ENCODE results near the gene SMOC1.

Gene SMOC1

GRCh38 chr14:69852531-69853321 lies 26.5 kb upstream of the SMOC1 start:
- H3K27ac Mint-ChIP-seq: no peak overlapping the region
- no peaks in the 10 kb centered on the region for H3K36me3 Mint-ChIP-seq (ENCODE audit: insufficient read depth)
- H3K4me1 Mint-ChIP-seq (ENCODE audit: low read depth in 2 of 2): no peaks in the 10 kb centered on the region
- peaks cover 42 to 79% of the 10 kb centered on the region in 2 donors for H3K27me3 Mint-ChIP-seq
- no peak for ATAC-seq (replicated peaks)
- DNase-seq: no peak
- H3K9me3 Mint-ChIP-seq: no peaks in the 10 kb centered on the region
- no peak overlapping the region for H3K4me3 Mint-ChIP-seq

GRCh38 chr14:69853774-69854173 lies 25.4 kb upstream of the SMOC1 start:
- Mint-ChIP-seq H3K4me3 (no peak overlapping the region), H3K36me3 (ENCODE audit: insufficient read depth) (no peaks in the 10 kb centered on the region), H3K27me3 (peaks cover 37 to 80% of the 10 kb centered on the region in 2 donors), H3K4me1 (ENCODE audit: low read depth in 2 of 2) (no peaks in the 10 kb centered on the region), H3K27ac (no peak overlapping the region), H3K9me3 (no peaks in the 10 kb centered on the region)
- ATAC-seq (replicated peaks) (no peak), DNase-seq (no peak)

- Mint-ChIP-seq H3K27ac (no peak overlapping the region), H3K9me3 (no peaks in the 10 kb centered on the region), H3K4me3 (no peak overlapping the region), H3K4me1 (ENCODE audit: low read depth in 2 of 2) (no peaks in the 10 kb centered on the region), H3K27me3 (peaks cover 32 to 77% of the 10 kb centered on the region in 2 donors), H3K36me3 (ENCODE audit: insufficient read depth) (no peaks in the 10 kb centered on the region)
- ATAC-seq (replicated peaks) (no peak), DNase-seq (no peak)
Observed at GRCh38 chr14:69854598-69854997, 24.6 kb upstream of the SMOC1 start.

- Mint-ChIP-seq H3K9me3 (no peaks in the 10 kb centered on the region), H3K27ac (no peak overlapping the region), H3K27me3 (peaks cover 29 to 72% of the 10 kb centered on the region in 2 donors), H3K36me3 (ENCODE audit: insufficient read depth) (no peaks in the 10 kb centered on the region), H3K4me1 (ENCODE audit: low read depth in 2 of 2) (no peaks in the 10 kb centered on the region), H3K4me3 (no peak overlapping the region)
- ATAC-seq (replicated peaks) (no peak), DNase-seq (no peak)
Observed at GRCh38 chr14:69855180-69855832, 23.9 kb upstream of the SMOC1 start.

- Mint-ChIP-seq H3K4me1 (ENCODE audit: low read depth in 2 of 2) (no peaks in the 10 kb centered on the region), H3K9me3 (no peaks in the 10 kb centered on the region), H3K27ac (no peak overlapping the region), H3K27me3 (peaks cover 36 to 61% of the 10 kb centered on the region in 2 donors), H3K36me3 (ENCODE audit: insufficient read depth) (no peaks in the 10 kb centered on the region), H3K4me3 (no peak overlapping the region)
- no peak for ATAC-seq (replicated peaks)
- no peak for DNase-seq
Observed at GRCh38 chr14:69858801-69859200, 20.4 kb upstream of the SMOC1 start.

- H3K4me3 Mint-ChIP-seq: no peak overlapping the region
- no peak overlapping the region for H3K27ac Mint-ChIP-seq
- peaks cover 41 to 61% of the 10 kb centered on the region in 2 donors for H3K27me3 Mint-ChIP-seq
- H3K4me1 Mint-ChIP-seq (ENCODE audit: low read depth in 2 of 2): no peaks in the 10 kb centered on the region
- no peak for DNase-seq
- H3K9me3 Mint-ChIP-seq: peaks cover under 1 to 6% of the 10 kb centered on the region in 2 donors
- no peak for ATAC-seq (replicated peaks)
- H3K36me3 Mint-ChIP-seq (ENCODE audit: insufficient read depth): no peaks in the 10 kb centered on the region
Observed at GRCh38 chr14:69859591-69859990, 19.6 kb upstream of the SMOC1 start.

GRCh38 chr14:69860221-69860620 lies 19.0 kb upstream of the SMOC1 start:
- no peaks in the 10 kb centered on the region for H3K4me1 Mint-ChIP-seq (ENCODE audit: low read depth in 2 of 2)
- H3K9me3 Mint-ChIP-seq: peaks cover 2 to 10% of the 10 kb centered on the region in 2 donors
- H3K36me3 Mint-ChIP-seq (ENCODE audit: insufficient read depth): no peaks in the 10 kb centered on the region
- no peak overlapping the region for H3K4me3 Mint-ChIP-seq
- DNase-seq (no peak), ATAC-seq (replicated peaks) (no peak)
- peaks cover 42 to 61% of the 10 kb centered on the region in 2 donors for H3K27me3 Mint-ChIP-seq
- H3K27ac Mint-ChIP-seq: no peak overlapping the region

GRCh38 chr14:69861025-69861569 lies 18.1 kb upstream of the SMOC1 start:
- no peaks in the 10 kb centered on the region for H3K36me3 Mint-ChIP-seq (ENCODE audit: insufficient read depth)
- H3K4me1 Mint-ChIP-seq (ENCODE audit: low read depth in 2 of 2): no peaks in the 10 kb centered on the region
- peaks cover 2 to 10% of the 10 kb centered on the region in 2 donors for H3K9me3 Mint-ChIP-seq
- H3K4me3 Mint-ChIP-seq: no peak overlapping the region
- no peak for DNase-seq
- peaks cover 46 to 63% of the 10 kb centered on the region in 2 donors for H3K27me3 Mint-ChIP-seq
- no peak overlapping the region for H3K27ac Mint-ChIP-seq
- ATAC-seq (replicated peaks): no peak

- no peaks in the 10 kb centered on the region for H3K36me3 Mint-ChIP-seq (ENCODE audit: insufficient read depth)
- no peak overlapping the region for H3K27ac Mint-ChIP-seq
- peaks cover 55 to 68% of the 10 kb centered on the region in 2 donors for H3K27me3 Mint-ChIP-seq
- H3K4me1 Mint-ChIP-seq (ENCODE audit: low read depth in 2 of 2): no peaks in the 10 kb centered on the region
- H3K4me3 Mint-ChIP-seq: no peak overlapping the region
- DNase-seq: no peak
- H3K9me3 Mint-ChIP-seq: peaks cover 2 to 10% of the 10 kb centered on the region in 2 donors
- ATAC-seq (replicated peaks): no peak
Observed at GRCh38 chr14:69863083-69863482, 16.1 kb upstream of the SMOC1 start.

GRCh38 chr14:69865701-69866365 lies 13.4 kb upstream of the SMOC1 start:
- H3K27ac Mint-ChIP-seq: no peak overlapping the region
- H3K9me3 Mint-ChIP-seq: peaks cover 2 to 10% of the 10 kb centered on the region in 2 donors
- H3K27me3 Mint-ChIP-seq: peaks cover 60 to 69% of the 10 kb centered on the region in 2 donors
- no peaks in the 10 kb centered on the region for H3K36me3 Mint-ChIP-seq (ENCODE audit: insufficient read depth)
- DNase-seq: no peak
- no peak for ATAC-seq (replicated peaks)
- H3K4me1 Mint-ChIP-seq (ENCODE audit: low read depth in 2 of 2): no peaks in the 10 kb centered on the region
- H3K4me3 Mint-ChIP-seq: no peak overlapping the region

- Mint-ChIP-seq H3K27ac (no peak overlapping the region), H3K27me3 (peaks cover 60 to 68% of the 10 kb centered on the region in 2 donors), H3K4me3 (no peak overlapping the region), H3K9me3 (peaks cover 2 to 10% of the 10 kb centered on the region in 2 donors), H3K36me3 (ENCODE audit: insufficient read depth) (no peaks in the 10 kb centered on the region), H3K4me1 (ENCODE audit: low read depth in 2 of 2) (no peaks in the 10 kb centered on the region)
- ATAC-seq (replicated peaks) (no peak), DNase-seq (no peak)
Observed at GRCh38 chr14:69868363-69868963, 10.8 kb upstream of the SMOC1 start.

- DNase-seq: no peak
- Mint-ChIP-seq H3K36me3 (ENCODE audit: insufficient read depth) (no peaks in the 10 kb centered on the region), H3K27me3 (peaks cover 41 to 55% of the 10 kb centered on the region in 2 donors), H3K4me3 (no peak overlapping the region), H3K4me1 (ENCODE audit: low read depth in 2 of 2) (no peaks in the 10 kb centered on the region), H3K27ac (no peak overlapping the region), H3K9me3 (no peaks in the 10 kb centered on the region)
- ATAC-seq (replicated peaks): no peak
Observed at GRCh38 chr14:69870613-69871012, 8.6 kb upstream of the SMOC1 start.
